Stimulated activated CD4-positive, alpha-beta T cell treated with anti-CD3 and anti-CD28 coated beads, Interleukin-15, amount 100 ng/mL, for 24 hours (primary cell): Measurements from ENCODE around the gene SOCS7.

Experiments used
- DNase-seq: peaks from one replicate; pipeline ENCODE4 v3.0.0-alpha.2; 2020

Gene SOCS7

GRCh38 chr17:38369124-38369886, 17.7 kb downstream of the SOCS7 start:
- DNase-seq, result no peak

GRCh38 chr17:38379448-38379847, 27.8 kb downstream of the SOCS7 start:
- no peak for DNase-seq

GRCh38 chr17:38395090-38395489, 43.4 kb downstream of the SOCS7 start:
- DNase-seq, result no peak

- DNase-seq, result no peak
Observed at GRCh38 chr17:38397227-38397626, 45.6 kb downstream of the SOCS7 start.

GRCh38 chr17:38400286-38400685, 48.6 kb downstream of the SOCS7 start:
- no peak for DNase-seq

GRCh38 chr17:38401459-38401858, 49.8 kb downstream of the SOCS7 start:
- DNase-seq, result no peak

- DNase-seq, result no peak
Observed at GRCh38 chr17:38402897-38403296, 51.3 kb downstream of the SOCS7 start.

- DNase-seq, result no peak
Observed at GRCh38 chr17:38403491-38403890, 51.8 kb downstream of the SOCS7 start.

- DNase-seq, result no peak
Observed at GRCh38 chr17:38404174-38404943, 52.7 kb downstream of the SOCS7 start.

GRCh38 chr17:38405654-38406053, 54.0 kb downstream of the SOCS7 start:
- no peak for DNase-seq

GRCh38 chr17:38410201-38410600, 58.6 kb downstream of the SOCS7 start:
- no peak for DNase-seq

- peak; percentile 19 for DNase-seq
Observed at GRCh38 chr17:38415250-38416194, 63.9 kb downstream of the SOCS7 start.

GRCh38 chr17:38416840-38417209, 65.2 kb downstream of the SOCS7 start:
- DNase-seq, result no peak

- DNase-seq, result no peak
Observed at GRCh38 chr17:38417210-38417951, 65.7 kb downstream of the SOCS7 start.

- DNase-seq, result no peak
Observed at GRCh38 chr17:38418062-38418692, 66.5 kb downstream of the SOCS7 start.

GRCh38 chr17:38418693-38419507, 67.3 kb downstream of the SOCS7 start:
- DNase-seq, result peak; percentile 13

- no peak for DNase-seq
Observed at GRCh38 chr17:38419508-38419981, 67.9 kb downstream of the SOCS7 start.

GRCh38 chr17:38420518-38420917, 68.9 kb downstream of the SOCS7 start:
- DNase-seq, result no peak

- DNase-seq, result no peak
Observed at GRCh38 chr17:38421171-38421841, 69.7 kb downstream of the SOCS7 start.
